ENCODE results near the gene BCL7A.

GRCh38 chr12:121986489-121987245, 35.0 kb upstream of the BCL7A start:
- TF ChIP-seq, protein P1, sequence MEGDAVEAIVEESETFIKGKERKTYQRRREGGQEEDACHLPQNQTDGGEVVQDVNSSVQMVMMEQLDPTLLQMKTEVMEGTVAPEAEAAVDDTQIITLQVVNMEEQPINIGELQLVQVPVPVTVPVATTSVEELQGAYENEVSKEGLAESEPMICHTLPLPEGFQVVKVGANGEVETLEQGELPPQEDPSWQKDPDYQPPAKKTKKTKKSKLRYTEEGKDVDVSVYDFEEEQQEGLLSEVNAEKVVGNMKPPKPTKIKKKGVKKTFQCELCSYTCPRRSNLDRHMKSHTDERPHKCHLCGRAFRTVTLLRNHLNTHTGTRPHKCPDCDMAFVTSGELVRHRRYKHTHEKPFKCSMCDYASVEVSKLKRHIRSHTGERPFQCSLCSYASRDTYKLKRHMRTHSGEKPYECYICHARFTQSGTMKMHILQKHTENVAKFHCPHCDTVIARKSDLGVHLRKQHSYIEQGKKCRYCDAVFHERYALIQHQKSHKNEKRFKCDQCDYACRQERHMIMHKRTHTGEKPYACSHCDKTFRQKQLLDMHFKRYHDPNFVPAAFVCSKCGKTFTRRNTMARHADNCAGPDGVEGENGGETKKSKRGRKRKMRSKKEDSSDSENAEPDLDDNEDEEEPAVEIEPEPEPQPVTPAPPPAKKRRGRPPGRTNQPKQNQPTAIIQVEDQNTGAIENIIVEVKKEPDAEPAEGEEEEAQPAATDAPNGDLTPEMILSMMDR (IDR thresholded peaks at IDR 0.05), result no peak
- no peak for TF ChIP-seq POLR2A (IDR thresholded peaks at IDR 0.05)
